IMR-90 (cell line): ENCODE data around the gene LRRC9. TPM values are rescaled to one million over a fixed set of nuclear protein-coding genes. Genes with fewer than 3 reads are reported as not detected.

Source experiments
- ATAC-seq: fragments of 200-7000 bp; cut with Tn5 transposase; 2 replicates; pipeline ENCODE4 v1.9.1; 2020; ENCODE audit warnings: low read depth, mild to moderate bottlenecking, moderate library complexity
- BruUV-seq: library from RNA; stranded (reverse); fragments of 400-500 nt; replicated peaks from 2 replicates; lab custom pipeline; 2021; lab: Mats Ljungman, UMichigan
- CTCF ChIA-PET: fragments of 300-600 bp; formaldehyde crosslinking; extraction: SDS; loops from one replicate; lab custom pipeline; 2021; ENCODE audit warnings: antibody characterized with exemption; lab: Yijun Ruan, JAX
- POLR2A ChIA-PET: fragments of 300-600 bp; sonication (Branson Sonifier 250); formaldehyde crosslinking; loops from one replicate; lab custom pipeline; 2022; ENCODE audit warnings: antibody characterized with exemption; ENCODE audit not compliant: unreplicated experiment; lab: Charles Lee
- DNase-seq: peaks from one replicate; pipeline ENCODE4 v3.0.0; 2013
- H2AFZ ChIP-seq: replicated peaks from 2 replicates; pipeline ENCODE3; 2013; ENCODE audit warnings: low read length, mild to moderate bottlenecking; ENCODE audit not compliant: poor library complexity
- H2AK5ac ChIP-seq: 2 replicates; pipeline ENCODE4 v1.6.1; 2013; ENCODE audit warnings: low read depth, low read length, inconsistent platforms
- H2AK9ac ChIP-seq: replicated peaks from 2 replicates; pipeline ENCODE3; 2013; ENCODE audit warnings: mild to moderate bottlenecking, low read depth, low read length, moderate library complexity; ENCODE audit not compliant: poor library complexity
- H2BK120ac ChIP-seq: 2 replicates; pipeline ENCODE4 v1.6.1; 2013; ENCODE audit warnings: low read depth, low read length, inconsistent platforms
- H2BK15ac ChIP-seq: 3 replicates; pipeline ENCODE4 v1.6.1; 2013; ENCODE audit warnings: low read depth, low read length, inconsistent platforms
- H2BK20ac ChIP-seq: 2 replicates; pipeline ENCODE4 v1.6.1; 2013; ENCODE audit warnings: low read depth, mild to moderate bottlenecking, inconsistent platforms, low read length, moderate library complexity
- H2BK5ac ChIP-seq: 2 replicates; pipeline ENCODE4 v1.6.1; 2013; ENCODE audit warnings: mild to moderate bottlenecking, low read depth, low read length, inconsistent platforms; ENCODE audit not compliant: poor library complexity, severe bottlenecking
- H3K14ac ChIP-seq: replicated peaks from 2 replicates; pipeline ENCODE4 v1.6.1; 2013; ENCODE audit warnings: low read depth, low read length, inconsistent platforms
- H3K18ac ChIP-seq: 2 replicates; pipeline ENCODE4 v1.6.1; 2013; ENCODE audit warnings: low read depth, low read length, control low read depth
- H3K23ac ChIP-seq: 2 replicates; pipeline ENCODE4 v1.6.1; 2013; ENCODE audit warnings: low read depth, low read length, inconsistent platforms
- H3K27ac ChIP-seq: 2 replicates; pipeline ENCODE4 v1.5.1; 2013; ENCODE audit warnings: mild to moderate bottlenecking, control low read depth, low read length; ENCODE audit not compliant: insufficient read depth
- H3K27me3 ChIP-seq: 2 replicates; pipeline ENCODE4 v1.6.1; 2013; ENCODE audit warnings: low read length; ENCODE audit not compliant: control insufficient read depth, insufficient read depth
- H3K36me3 ChIP-seq: 2 replicates; pipeline ENCODE4 v1.6.1; 2013; ENCODE audit warnings: low read length, mixed read lengths; ENCODE audit not compliant: control insufficient read depth, insufficient read depth
- H3K4ac ChIP-seq: 2 replicates; pipeline ENCODE4 v1.6.1; 2013; ENCODE audit warnings: low read depth, low read length, inconsistent platforms
- H3K4me1 ChIP-seq: 2 replicates; pipeline ENCODE4 v1.6.1; 2013; ENCODE audit warnings: low read length, mixed read lengths; ENCODE audit not compliant: control insufficient read depth, insufficient read depth
- H3K4me2 ChIP-seq: 2 replicates; pipeline ENCODE4 v1.6.1; 2013; ENCODE audit warnings: low read depth, mild to moderate bottlenecking, control low read depth, low read length, moderate library complexity
- H3K4me3 ChIP-seq: 2 replicates; pipeline ENCODE4 v1.5.1; 2013; ENCODE audit warnings: low read depth, mild to moderate bottlenecking, control low read depth, low read length, moderate library complexity; ENCODE audit not compliant: insufficient read depth
- H3K56ac ChIP-seq: 2 replicates; pipeline ENCODE4 v1.6.1; 2013; ENCODE audit warnings: low read length, inconsistent platforms; ENCODE audit not compliant: insufficient read depth; ENCODE audit errors: extremely low read depth
- H3K79me1 ChIP-seq, 2 experiments: 2 replicates each; pipeline ENCODE4 v1.6.1; 2013; ENCODE audit warnings: low read length in 2 of 2, inconsistent platforms in 1 of 2, low read depth in 1 of 2
- H3K9ac ChIP-seq: 2 replicates; pipeline ENCODE4 v1.6.1; 2013; ENCODE audit warnings: low read depth, low read length, control low read depth
- H3K9me1 ChIP-seq: 2 replicates; pipeline ENCODE4 v1.6.1; 2013; ENCODE audit warnings: low read length, inconsistent platforms; ENCODE audit not compliant: insufficient read depth
- H3K9me3 ChIP-seq: 2 replicates; pipeline ENCODE4 v1.6.1; 2013; ENCODE audit warnings: low read length; ENCODE audit not compliant: control insufficient read depth, insufficient read depth
- H4K20me1 ChIP-seq: 2 replicates; pipeline ENCODE4 v1.6.1; 2013; ENCODE audit warnings: low read length, inconsistent platforms; ENCODE audit not compliant: insufficient read depth
- H4K5ac ChIP-seq: 2 replicates; pipeline ENCODE4 v1.6.1; 2013; ENCODE audit warnings: mild to moderate bottlenecking, low read depth, low read length, control low read depth
- H4K8ac ChIP-seq, 2 experiments: 2 replicates each; pipeline ENCODE4 v1.6.1; 2013; ENCODE audit warnings: low read depth in 2 of 2, low read length in 2 of 2, control low read depth in 1 of 2, inconsistent platforms in 1 of 2
- H4K91ac ChIP-seq: 2 replicates; pipeline ENCODE4 v1.6.1; 2013; ENCODE audit warnings: low read depth, low read length, inconsistent platforms; ENCODE audit not compliant: insufficient read depth
- BHLHE40 ChIP-seq: fragments of 150-350 bp; IDR thresholded peaks from 2 replicates; pipeline ENCODE4 v1.6.1; 2016; ENCODE audit warnings: mild to moderate bottlenecking, low read depth, low read length
- CEBPB ChIP-seq: IDR thresholded peaks from 2 replicates; pipeline ENCODE4 v1.6.1; 2012; ENCODE audit warnings: low read depth, low read length, improper control_type of control experiment
- CHD1 ChIP-seq: IDR thresholded peaks from 2 replicates; pipeline ENCODE4 v1.6.1; 2012; ENCODE audit warnings: low read depth, low read length, improper control_type of control experiment
- FOS ChIP-seq: fragments of 150-350 bp; IDR thresholded peaks from 2 replicates; pipeline ENCODE4 v1.6.1; 2016; ENCODE audit warnings: low read depth, low read length
- MAFK ChIP-seq: IDR thresholded peaks from 2 replicates; pipeline ENCODE4 v1.6.1; 2012; ENCODE audit warnings: low read depth, low read length, improper control_type of control experiment
- MAZ ChIP-seq: IDR thresholded peaks from 2 replicates; pipeline ENCODE4 v1.6.1; 2012; ENCODE audit warnings: low read depth, mild to moderate bottlenecking, low read length, improper control_type of control experiment, moderate library complexity, borderline replicate concordance
- MXI1 ChIP-seq: IDR thresholded peaks from 2 replicates; pipeline ENCODE4 v1.6.1; 2012; ENCODE audit warnings: low read depth, mild to moderate bottlenecking, low read length, moderate library complexity, borderline replicate concordance
- NFE2L2 ChIP-seq: fragments of 150-350 bp; IDR thresholded peaks from 2 replicates; pipeline ENCODE4 v1.6.1; 2016; ENCODE audit warnings: low read depth, mild to moderate bottlenecking, low read length
- POLR2A ChIP-seq: IDR thresholded peaks from 2 replicates; pipeline ENCODE4 v1.6.1; 2012; ENCODE audit warnings: mild to moderate bottlenecking, low read depth, low read length
- RAD21 ChIP-seq: IDR thresholded peaks from 2 replicates; pipeline ENCODE4 v1.6.1; 2012; ENCODE audit warnings: low read length, improper control_type of control experiment
- RCOR1 ChIP-seq: IDR thresholded peaks from 2 replicates; pipeline ENCODE4 v1.6.1; 2012; ENCODE audit warnings: mild to moderate bottlenecking, low read length, improper control_type of control experiment; ENCODE audit not compliant: insufficient replicate concordance
- RFX5 ChIP-seq: IDR thresholded peaks from 2 replicates; pipeline ENCODE4 v1.8.0; 2012; ENCODE audit warnings: low read depth, mild to moderate bottlenecking, low read length, moderate library complexity
- SMC3 ChIP-seq: fragments of 150-350 bp; IDR thresholded peaks from 2 replicates; pipeline ENCODE4 v1.6.1; 2016; ENCODE audit warnings: low read depth, mild to moderate bottlenecking, antibody characterized with exemption, low read length, moderate library complexity
- whole genome bisulfite sequencing, 2 experiments: methylation state at CpG; one replicate each; pipeline versions ENCODE4 v1.1.5 to v1.1.7; 2013; ENCODE audit warnings: missing lambda C conversion rate in 2 of 2; ENCODE audit not compliant: insufficient read length in 1 of 2; ENCODE audit errors: extremely low coverage in 2 of 2; 5-methylcytosine and 5-hydroxymethylcytosine counted together
- dilution Hi-C: fragments of 300-500 bp; cut with HindIII; formaldehyde crosslinking; loops from one replicate; pipeline ENCODE4 v1.14.3; 2018; ENCODE audit warnings: low sequenced_read_pairs; ENCODE audit not compliant: unreplicated experiment
- in situ Hi-C: fragments of 300-500 bp; cut with MboI; formaldehyde crosslinking; loops from 3 replicates; pipeline ENCODE4 v1.14.3; 2019; ENCODE audit warnings: low sequenced_read_pairs, inconsistent platforms, mixed read lengths
- intact Hi-C: fragments of 100-400 bp; cut with micrococcal nuclease; formaldehyde crosslinking; loops from 2 replicates; pipeline ENCODE4 v1.10.0; 2022
- polyA plus RNA-seq, 3 experiments: library from polyadenylated mRNA; depleted of rRNA; stranded (reverse); fragments of >200 nt; gene quantifications; 2 replicates each; pipeline ENCODE4 v1.2.3, GENCODE V29; 2012; ENCODE audit warnings: low replicate concordance in 1 of 3
- total RNA-seq: library from RNA; depleted of rRNA; stranded (reverse); fragments of >200 nt; gene quantifications from 2 replicates; pipeline ENCODE4 v1.2.3, GENCODE V29; 2012
- TF ChIP-seq, protein P1 (sequence below): fragments of 150-350 bp; IDR thresholded peaks from 2 replicates; pipeline ENCODE4 v1.6.1; 2017; ENCODE audit warnings: mild to moderate bottlenecking, antibody characterized with exemption, low read length, low read depth
- TF ChIP-seq, protein P2 (sequence below): conservative IDR thresholded peaks from 2 replicates; pipeline ENCODE4 v1.5.1; 2012; ENCODE audit warnings: mild to moderate bottlenecking, low read depth, low read length, improper control_type of control experiment
- TF ChIP-seq, protein P3 (sequence below): fragments of 150-350 bp; IDR thresholded peaks from 2 replicates; pipeline ENCODE4 v1.6.1; 2016; ENCODE audit warnings: low read depth, mild to moderate bottlenecking, low read length, moderate library complexity, borderline replicate concordance

The LRRC9 gene
- total and polyA plus RNA-seq, 2 of the 4 experiments (the other 2 are of a cell fraction): not detected

DNA sequence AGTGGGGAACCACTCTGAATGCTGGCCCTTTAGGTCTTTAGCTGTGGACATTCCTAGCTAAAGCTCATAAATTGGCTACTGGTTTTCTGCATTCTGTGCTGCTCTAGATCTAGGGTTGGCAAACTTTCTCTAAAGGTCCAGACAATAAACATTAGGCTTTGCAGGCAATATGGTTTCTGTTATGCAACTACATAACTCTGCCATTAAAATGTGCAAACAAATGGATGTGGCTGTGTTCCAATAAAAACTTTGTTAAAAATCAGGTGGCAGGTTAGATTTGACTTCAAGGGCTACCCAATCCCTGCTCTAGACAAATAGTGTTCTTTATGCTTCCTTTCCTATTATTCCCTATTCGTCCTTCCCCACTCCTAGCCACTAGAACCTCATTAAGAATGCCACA is 6.8 kb upstream of the LRRC9 start:
- Histone ChIP-seq H3K4ac (no peak overlapping the region), H2BK120ac (no peak overlapping the region), H2AK9ac (no peak overlapping the region), H2BK5ac (no peak overlapping the region), H3K27me3 (peaks cover 2% of the 10 kb centered on the region; the same call in 1 of the 2 replicates), H2BK15ac (no peak overlapping the region), H3K4me3 (no peak overlapping the region), H3K56ac (no peak overlapping the region), H4K91ac (no peak overlapping the region), H3K27ac (no peak overlapping the region), H2AK5ac (no peak overlapping the region), H3K18ac (no peak overlapping the region), H2AFZ (no peak overlapping the region), H3K79me1 (no peaks in the 10 kb centered on the region), H3K9me3 (no peaks in the 10 kb centered on the region), H3K9me1 (no peaks in the 10 kb centered on the region), H4K8ac (no peak overlapping the region), H4K20me1 (no peaks in the 10 kb centered on the region), H3K4me1 (no peaks in the 10 kb centered on the region), H3K9ac (no peak overlapping the region), H4K5ac (no peak overlapping the region), H3K4me2 (no peak overlapping the region), H3K14ac (no peak overlapping the region), H2BK20ac (no peak overlapping the region), H3K36me3 (no peaks in the 10 kb centered on the region), H3K23ac (no peak overlapping the region)
- TF ChIP-seq BHLHE40 (no peak), CHD1 (no peak), RFX5 (no peak), NFE2L2 (no peak), MXI1 (no peak), MAFK (no peak), POLR2A (no peak), FOS (no peak), MAZ (no peak), SMC3 (no peak), CEBPB (no peak), RAD21 (no peak), RCOR1 (no peak)
- TF ChIP-seq, protein P1, sequence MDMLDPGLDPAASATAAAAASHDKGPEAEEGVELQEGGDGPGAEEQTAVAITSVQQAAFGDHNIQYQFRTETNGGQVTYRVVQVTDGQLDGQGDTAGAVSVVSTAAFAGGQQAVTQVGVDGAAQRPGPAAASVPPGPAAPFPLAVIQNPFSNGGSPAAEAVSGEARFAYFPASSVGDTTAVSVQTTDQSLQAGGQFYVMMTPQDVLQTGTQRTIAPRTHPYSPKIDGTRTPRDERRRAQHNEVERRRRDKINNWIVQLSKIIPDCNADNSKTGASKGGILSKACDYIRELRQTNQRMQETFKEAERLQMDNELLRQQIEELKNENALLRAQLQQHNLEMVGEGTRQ: no peak
- TF ChIP-seq, protein P2, sequence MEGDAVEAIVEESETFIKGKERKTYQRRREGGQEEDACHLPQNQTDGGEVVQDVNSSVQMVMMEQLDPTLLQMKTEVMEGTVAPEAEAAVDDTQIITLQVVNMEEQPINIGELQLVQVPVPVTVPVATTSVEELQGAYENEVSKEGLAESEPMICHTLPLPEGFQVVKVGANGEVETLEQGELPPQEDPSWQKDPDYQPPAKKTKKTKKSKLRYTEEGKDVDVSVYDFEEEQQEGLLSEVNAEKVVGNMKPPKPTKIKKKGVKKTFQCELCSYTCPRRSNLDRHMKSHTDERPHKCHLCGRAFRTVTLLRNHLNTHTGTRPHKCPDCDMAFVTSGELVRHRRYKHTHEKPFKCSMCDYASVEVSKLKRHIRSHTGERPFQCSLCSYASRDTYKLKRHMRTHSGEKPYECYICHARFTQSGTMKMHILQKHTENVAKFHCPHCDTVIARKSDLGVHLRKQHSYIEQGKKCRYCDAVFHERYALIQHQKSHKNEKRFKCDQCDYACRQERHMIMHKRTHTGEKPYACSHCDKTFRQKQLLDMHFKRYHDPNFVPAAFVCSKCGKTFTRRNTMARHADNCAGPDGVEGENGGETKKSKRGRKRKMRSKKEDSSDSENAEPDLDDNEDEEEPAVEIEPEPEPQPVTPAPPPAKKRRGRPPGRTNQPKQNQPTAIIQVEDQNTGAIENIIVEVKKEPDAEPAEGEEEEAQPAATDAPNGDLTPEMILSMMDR: no peak
- TF ChIP-seq, protein P3, sequence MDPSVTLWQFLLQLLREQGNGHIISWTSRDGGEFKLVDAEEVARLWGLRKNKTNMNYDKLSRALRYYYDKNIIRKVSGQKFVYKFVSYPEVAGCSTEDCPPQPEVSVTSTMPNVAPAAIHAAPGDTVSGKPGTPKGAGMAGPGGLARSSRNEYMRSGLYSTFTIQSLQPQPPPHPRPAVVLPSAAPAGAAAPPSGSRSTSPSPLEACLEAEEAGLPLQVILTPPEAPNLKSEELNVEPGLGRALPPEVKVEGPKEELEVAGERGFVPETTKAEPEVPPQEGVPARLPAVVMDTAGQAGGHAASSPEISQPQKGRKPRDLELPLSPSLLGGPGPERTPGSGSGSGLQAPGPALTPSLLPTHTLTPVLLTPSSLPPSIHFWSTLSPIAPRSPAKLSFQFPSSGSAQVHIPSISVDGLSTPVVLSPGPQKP: no peak
- in situ Hi-C loops (no loop called here), intact Hi-C loops (no loop called here), dilution Hi-C loops (no loop called here)
- CTCF ChIA-PET: interaction anchor here (0.5 kb wide), 1 partner anchor 119 kb away, joined by 3 read pairs; no protein-coding TSS in a partner anchor
- no CpG with 5 or more reads among the region's 1 CpG for WGBS, 2 experiments
- ATAC-seq (no peak), DNase-seq (no peak)
- POLR2A ChIA-PET: no interaction called here
- no TSS peak for BruUV-seq
